DND-41 (cell line): ENCODE results near the gene IQCH.

ENCODE experiments used
- ATAC-seq: fragments of 200-7000 bp; cut with Tn5 transposase; 3 replicates; pipeline ENCODE4 v1.9.1; 2021; ENCODE audit warnings: low read depth; ENCODE audit not compliant: insufficient read depth
- DNase-seq: peaks from one replicate; pipeline ENCODE4 v3.0.0-alpha.2; 2020
- H2AFZ ChIP-seq: 2 replicates; pipeline ENCODE4 v1.6.0; 2012; ENCODE audit warnings: low read depth, low read length
- H3K27ac ChIP-seq: 2 replicates; pipeline ENCODE4 v1.5.1; 2012; ENCODE audit warnings: low read length, inconsistent platforms
- H3K27me3 ChIP-seq: fragments of 200-600 bp; sonication (generic); 2 replicates; pipeline ENCODE4 v1.6.0; 2012; ENCODE audit warnings: low read length, mild to moderate bottlenecking, inconsistent platforms; ENCODE audit not compliant: insufficient read depth, poor library complexity
- H3K36me3 ChIP-seq: 2 replicates; pipeline ENCODE4 v1.5.1; 2012; ENCODE audit warnings: low read length, inconsistent platforms; ENCODE audit not compliant: insufficient read depth
- H3K4me1 ChIP-seq: 2 replicates; pipeline ENCODE4 v1.5.1; 2012; ENCODE audit warnings: mild to moderate bottlenecking, low read length; ENCODE audit not compliant: insufficient read depth
- H3K4me2 ChIP-seq: 2 replicates; pipeline ENCODE4 v1.6.0; 2012; ENCODE audit warnings: mild to moderate bottlenecking, moderate library complexity, low read length, inconsistent platforms; ENCODE audit not compliant: insufficient read depth
- H3K4me3 ChIP-seq, 2 experiments: fragments of 200-600 bp in 1 of 2; shearing (Covaris generic) in 1 of 2; 2 replicates each; pipeline ENCODE4 v1.5.1; 2012 to 2016; ENCODE audit warnings: inconsistent platforms in 2 of 2, low read length in 2 of 2, mild to moderate bottlenecking in 2 of 2, low read depth in 1 of 2, moderate library complexity in 1 of 2
- H3K79me2 ChIP-seq: 2 replicates; pipeline ENCODE4 v1.6.0; 2012; ENCODE audit warnings: low read length, inconsistent platforms; ENCODE audit not compliant: insufficient read depth
- H3K9ac ChIP-seq: 2 replicates; pipeline ENCODE4 v1.6.0; 2012; ENCODE audit warnings: low read depth, mild to moderate bottlenecking, inconsistent platforms, low read length, moderate library complexity
- H3K9me3 ChIP-seq: 2 replicates; pipeline ENCODE4 v1.5.1; 2012; ENCODE audit warnings: low read length, moderate library complexity, mild to moderate bottlenecking, inconsistent platforms; ENCODE audit not compliant: insufficient read depth, severe bottlenecking
- H4K20me1 ChIP-seq: 2 replicates; pipeline ENCODE4 v1.6.0; 2012; ENCODE audit warnings: low read length; ENCODE audit not compliant: insufficient read depth
- EZH2 ChIP-seq: IDR thresholded peaks from 3 replicates; pipeline ENCODE4 v1.6.1; 2012; ENCODE audit warnings: borderline replicate concordance, low read depth, mild to moderate bottlenecking, moderate library complexity, low read length, inconsistent platforms; ENCODE audit not compliant: severe bottlenecking
- TF ChIP-seq, protein P1 (sequence below): IDR thresholded peaks from 2 replicates; pipeline ENCODE4 v1.5.1; 2012; ENCODE audit warnings: borderline replicate concordance, low read length, moderate library complexity, mild to moderate bottlenecking; ENCODE audit not compliant: poor library complexity, severe bottlenecking; ENCODE audit errors: extremely low read depth

The IQCH gene

GRCh38 chr15:67373971-67374370 lies 119.4 kb downstream of the IQCH start:
- Histone ChIP-seq H3K4me3 (no peak overlapping the region), H3K9me3 (no peaks in the 10 kb centered on the region), H3K36me3 (no peaks in the 10 kb centered on the region), H4K20me1 (no peaks in the 10 kb centered on the region), H3K4me1 (no peaks in the 10 kb centered on the region), H3K79me2 (no peaks in the 10 kb centered on the region), H3K4me2 (no peak overlapping the region), H2AFZ (no peak overlapping the region), H3K27me3 (no peaks in the 10 kb centered on the region), H3K9ac (no peak overlapping the region), H3K27ac (no peak overlapping the region)
- ATAC-seq = no peak
- TF ChIP-seq, protein P1, sequence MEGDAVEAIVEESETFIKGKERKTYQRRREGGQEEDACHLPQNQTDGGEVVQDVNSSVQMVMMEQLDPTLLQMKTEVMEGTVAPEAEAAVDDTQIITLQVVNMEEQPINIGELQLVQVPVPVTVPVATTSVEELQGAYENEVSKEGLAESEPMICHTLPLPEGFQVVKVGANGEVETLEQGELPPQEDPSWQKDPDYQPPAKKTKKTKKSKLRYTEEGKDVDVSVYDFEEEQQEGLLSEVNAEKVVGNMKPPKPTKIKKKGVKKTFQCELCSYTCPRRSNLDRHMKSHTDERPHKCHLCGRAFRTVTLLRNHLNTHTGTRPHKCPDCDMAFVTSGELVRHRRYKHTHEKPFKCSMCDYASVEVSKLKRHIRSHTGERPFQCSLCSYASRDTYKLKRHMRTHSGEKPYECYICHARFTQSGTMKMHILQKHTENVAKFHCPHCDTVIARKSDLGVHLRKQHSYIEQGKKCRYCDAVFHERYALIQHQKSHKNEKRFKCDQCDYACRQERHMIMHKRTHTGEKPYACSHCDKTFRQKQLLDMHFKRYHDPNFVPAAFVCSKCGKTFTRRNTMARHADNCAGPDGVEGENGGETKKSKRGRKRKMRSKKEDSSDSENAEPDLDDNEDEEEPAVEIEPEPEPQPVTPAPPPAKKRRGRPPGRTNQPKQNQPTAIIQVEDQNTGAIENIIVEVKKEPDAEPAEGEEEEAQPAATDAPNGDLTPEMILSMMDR = no peak
- TF ChIP-seq EZH2 = no peak
- DNase-seq = no peak

DNA sequence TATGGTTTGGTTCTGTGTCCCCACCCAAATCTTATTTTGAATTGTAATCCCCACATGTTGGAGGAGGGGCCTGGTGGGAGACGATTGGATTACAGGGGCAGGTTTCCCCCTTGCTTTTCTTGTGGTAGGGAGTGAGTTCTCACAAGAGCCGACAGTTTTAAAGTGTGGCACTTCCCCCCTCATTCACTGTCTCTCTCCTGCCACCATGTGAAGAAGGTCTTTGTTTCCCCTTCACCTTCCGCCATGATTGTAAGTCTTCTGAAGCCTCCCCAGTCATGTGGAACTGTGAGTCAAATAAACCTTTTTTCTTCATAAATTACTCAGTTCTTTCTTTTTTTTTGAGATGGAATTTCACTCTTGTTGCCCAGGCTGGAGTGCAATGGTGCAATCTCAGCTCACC lies 124.9 kb downstream of the IQCH start:
- Histone ChIP-seq H3K4me2 (no peak overlapping the region), H3K4me1 (no peaks in the 10 kb centered on the region), H3K4me3 (no peak overlapping the region), H3K9ac (no peak overlapping the region), H3K9me3 (no peaks in the 10 kb centered on the region), H4K20me1 (no peaks in the 10 kb centered on the region), H3K36me3 (no peaks in the 10 kb centered on the region), H3K27me3 (no peaks in the 10 kb centered on the region), H3K27ac (no peak overlapping the region), H2AFZ (no peak overlapping the region), H3K79me2 (no peaks in the 10 kb centered on the region)
- ATAC-seq (no peak), DNase-seq (no peak)
- TF ChIP-seq, protein P1 = no peak
- no peak for TF ChIP-seq EZH2

DNA sequence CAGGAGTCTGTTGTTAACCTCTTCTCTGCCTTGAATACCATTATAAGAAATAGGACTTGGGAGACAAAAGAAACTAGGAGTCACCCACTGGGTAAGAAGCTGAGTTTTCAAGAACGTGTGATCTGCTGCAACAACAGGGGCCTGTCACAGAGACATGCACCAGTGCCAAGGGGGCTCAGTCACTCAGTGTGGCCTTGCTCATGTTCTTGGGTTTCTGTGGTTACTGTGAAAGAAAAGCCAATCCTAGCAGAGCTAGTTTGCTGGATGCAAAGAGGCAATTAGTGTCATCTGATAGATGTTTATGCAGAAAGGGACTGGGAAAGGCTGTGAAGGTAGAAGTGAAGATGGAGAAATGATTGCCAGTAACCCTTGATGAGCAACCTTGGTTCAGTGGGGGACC lies 126.3 kb downstream of the IQCH start:
- Histone ChIP-seq H3K4me1 (no peaks in the 10 kb centered on the region), H3K9ac (no peak overlapping the region), H4K20me1 (no peaks in the 10 kb centered on the region), H3K27ac (no peak overlapping the region), H3K27me3 (no peaks in the 10 kb centered on the region), H3K4me3 (no peak overlapping the region), H3K79me2 (no peaks in the 10 kb centered on the region), H3K4me2 (no peak overlapping the region), H2AFZ (no peak overlapping the region), H3K36me3 (no peaks in the 10 kb centered on the region), H3K9me3 (no peaks in the 10 kb centered on the region)
- no peak for ATAC-seq
- no peak for TF ChIP-seq EZH2
- TF ChIP-seq, protein P1 = no peak
- no peak for DNase-seq
